ENCODE data around the gene PARD3. TPM values are rescaled to one million over a fixed set of nuclear protein-coding genes. Genes with fewer than 3 reads are reported as not detected.

Gene PARD3
- polyA plus RNA-seq, 3 donors: 0.51 TPM; not detected in 2

DNA sequence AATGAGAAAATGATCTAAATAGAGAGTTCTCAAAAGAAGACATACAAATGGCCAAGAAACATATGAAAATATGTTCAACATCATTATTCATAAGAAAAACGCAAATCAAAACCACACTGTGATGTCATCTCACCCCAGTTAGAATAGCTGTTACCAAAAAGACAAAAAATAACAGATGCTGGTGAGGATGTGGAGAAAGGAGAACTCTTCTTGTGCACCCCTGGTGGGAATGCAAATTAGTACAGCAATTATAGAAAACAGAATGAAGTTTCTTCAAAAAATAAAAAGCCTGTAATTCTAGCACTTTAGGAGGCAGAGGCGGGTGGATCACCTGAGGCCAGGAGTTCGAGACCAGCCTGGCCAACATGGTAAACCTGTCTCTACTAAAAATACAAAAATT lies 199.3 kb downstream of the PARD3 start:
- H3K27me3 ChIP-seq (ENCODE audit: control insufficient read depth in 2 of 2, insufficient read depth in 2 of 2, low read length in 2 of 2): no peaks in the 10 kb centered on the region
- Mint-ChIP-seq H3K27ac (no peak overlapping the region), H3K27me3 (ENCODE audit: low read depth in 3 of 3) (peaks cover 0 to 1% (median 1%) of the 10 kb centered on the region in 3 donors), H3K36me3 (no peaks in the 10 kb centered on the region), H3K4me3 (no peak overlapping the region), H3K4me1 (no peaks in the 10 kb centered on the region), H3K9me3 (peaks cover 0 to 3% (median 0%) of the 10 kb centered on the region in 7 donors)
- intact Hi-C loops (cut with micrococcal nuclease): no loop called here
- no peaks in the 10 kb centered on the region for H3K36me3 ChIP-seq (replicated peaks in 1 of 2; ENCODE audit: control insufficient read depth in 1 of 2, insufficient read depth in 2 of 2, low read length in 2 of 2)
- TF ChIP-seq, protein P1, sequence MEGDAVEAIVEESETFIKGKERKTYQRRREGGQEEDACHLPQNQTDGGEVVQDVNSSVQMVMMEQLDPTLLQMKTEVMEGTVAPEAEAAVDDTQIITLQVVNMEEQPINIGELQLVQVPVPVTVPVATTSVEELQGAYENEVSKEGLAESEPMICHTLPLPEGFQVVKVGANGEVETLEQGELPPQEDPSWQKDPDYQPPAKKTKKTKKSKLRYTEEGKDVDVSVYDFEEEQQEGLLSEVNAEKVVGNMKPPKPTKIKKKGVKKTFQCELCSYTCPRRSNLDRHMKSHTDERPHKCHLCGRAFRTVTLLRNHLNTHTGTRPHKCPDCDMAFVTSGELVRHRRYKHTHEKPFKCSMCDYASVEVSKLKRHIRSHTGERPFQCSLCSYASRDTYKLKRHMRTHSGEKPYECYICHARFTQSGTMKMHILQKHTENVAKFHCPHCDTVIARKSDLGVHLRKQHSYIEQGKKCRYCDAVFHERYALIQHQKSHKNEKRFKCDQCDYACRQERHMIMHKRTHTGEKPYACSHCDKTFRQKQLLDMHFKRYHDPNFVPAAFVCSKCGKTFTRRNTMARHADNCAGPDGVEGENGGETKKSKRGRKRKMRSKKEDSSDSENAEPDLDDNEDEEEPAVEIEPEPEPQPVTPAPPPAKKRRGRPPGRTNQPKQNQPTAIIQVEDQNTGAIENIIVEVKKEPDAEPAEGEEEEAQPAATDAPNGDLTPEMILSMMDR (IDR thresholded peaks at IDR 0.05): no peak
- no peak overlapping the region for H3K9ac ChIP-seq (ENCODE audit: insufficient read depth, low read length, poor library complexity, severe bottlenecking)
- no peak overlapping the region for H3K4me2 ChIP-seq (replicated peaks; ENCODE audit: extremely low read depth, low read length, poor library complexity, severe bottlenecking)
- H3K27ac ChIP-seq (ENCODE audit: low read depth in 1 of 2, low read length in 2 of 2): no peak overlapping the region
- H3K4me1 ChIP-seq (ENCODE audit: control insufficient read depth in 1 of 2, insufficient read depth in 2 of 2, low read length in 2 of 2): no peaks in the 10 kb centered on the region
- no peaks in the 10 kb centered on the region for H3K9me3 ChIP-seq (replicated peaks in 1 of 2; ENCODE audit: control insufficient read depth in 1 of 2, insufficient read depth in 1 of 2, low read length in 2 of 2)
- no CpG with 5 or more reads among the region's 3 CpGs for WGBS (ENCODE audit: insufficient coverage)
- no peaks in the 10 kb centered on the region for H3K79me2 ChIP-seq (ENCODE audit: insufficient read depth, low read length)
- no peak overlapping the region for H3K4me3 ChIP-seq (replicated peaks in 1 of 3; ENCODE audit: low read depth in 2 of 3, low read length in 3 of 3)
- no peaks in the 10 kb centered on the region for H4K20me1 ChIP-seq (ENCODE audit: insufficient read depth, low read length)
- H2AFZ ChIP-seq (ENCODE audit: insufficient read depth, low read depth, low read length, poor library complexity, severe bottlenecking): no peak overlapping the region
- DNase-seq: no peak

DNA sequence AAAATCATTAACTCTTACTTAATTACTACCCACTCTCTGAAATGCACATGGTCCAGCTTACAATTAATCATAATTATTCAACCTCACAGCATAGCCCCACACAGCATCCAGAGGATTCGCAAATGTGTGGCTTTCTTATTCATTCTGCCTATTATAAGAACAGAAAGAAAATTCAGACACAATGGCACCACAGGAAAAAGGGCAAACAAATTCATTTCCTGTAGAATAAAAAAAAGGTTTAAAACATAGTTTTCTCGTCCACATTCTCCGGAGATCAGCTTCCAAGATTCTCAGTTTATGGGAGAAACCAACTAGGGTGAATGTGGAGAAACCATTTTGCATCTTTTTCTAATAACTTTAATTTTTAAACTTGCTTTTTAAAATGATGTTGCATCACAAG lies 201.6 kb downstream of the PARD3 start:
- TF ChIP-seq, protein P1 (IDR thresholded peaks at IDR 0.05): no peak
- H3K4me3 ChIP-seq (replicated peaks in 1 of 3; ENCODE audit: low read depth in 2 of 3, low read length in 3 of 3): no peak overlapping the region
- H2AFZ ChIP-seq (ENCODE audit: insufficient read depth, low read depth, low read length, poor library complexity, severe bottlenecking): no peak overlapping the region
- H4K20me1 ChIP-seq (ENCODE audit: insufficient read depth, low read length): no peaks in the 10 kb centered on the region
- H3K36me3 ChIP-seq (replicated peaks in 1 of 2; ENCODE audit: control insufficient read depth in 1 of 2, insufficient read depth in 2 of 2, low read length in 2 of 2): no peaks in the 10 kb centered on the region
- no peaks in the 10 kb centered on the region for H3K79me2 ChIP-seq (ENCODE audit: insufficient read depth, low read length)
- Mint-ChIP-seq H3K27ac (no peak overlapping the region), H3K4me3 (no peak overlapping the region), H3K4me1 (no peaks in the 10 kb centered on the region), H3K9me3 (peaks cover 0 to 3% (median 0%) of the 10 kb centered on the region in 7 donors), H3K36me3 (no peaks in the 10 kb centered on the region), H3K27me3 (ENCODE audit: low read depth in 3 of 3) (peaks cover 0 to 1% (median 0%) of the 10 kb centered on the region in 3 donors)
- no peaks in the 10 kb centered on the region for H3K4me1 ChIP-seq (ENCODE audit: control insufficient read depth in 1 of 2, insufficient read depth in 2 of 2, low read length in 2 of 2)
- intact Hi-C loops (cut with micrococcal nuclease): no loop called here
- DNase-seq: no peak
- no peak overlapping the region for H3K9ac ChIP-seq (ENCODE audit: insufficient read depth, low read length, poor library complexity, severe bottlenecking)
- no peak overlapping the region for H3K4me2 ChIP-seq (replicated peaks; ENCODE audit: extremely low read depth, low read length, poor library complexity, severe bottlenecking)
- H3K9me3 ChIP-seq (replicated peaks in 1 of 2; ENCODE audit: control insufficient read depth in 1 of 2, insufficient read depth in 1 of 2, low read length in 2 of 2): no peaks in the 10 kb centered on the region
- H3K27me3 ChIP-seq (ENCODE audit: control insufficient read depth in 2 of 2, insufficient read depth in 2 of 2, low read length in 2 of 2): no peaks in the 10 kb centered on the region
- H3K27ac ChIP-seq (ENCODE audit: low read depth in 1 of 2, low read length in 2 of 2): no peak overlapping the region
- no CpG with 5 or more reads among the region's 3 CpGs for WGBS (ENCODE audit: insufficient coverage)

All from CD14-positive monocyte (primary cell).